Epithelial cell of prostate (primary cell): ENCODE results near the gene MARK4.
"Not testable (repeated sequence)": the region's sequence is repeated elsewhere in the genome, so short reads cannot be mapped to it uniquely, and the experiment has no call there.

Experiments used
- DNase-seq: peaks from one replicate; pipeline ENCODE4 v3.0.0-alpha.2; 2011; ENCODE audit warnings: low read depth, low spot score
- H3K27ac ChIP-seq: fragments of 450-650 bp; 2 replicates; pipeline ENCODE4 v1.5.1; 2017; ENCODE audit warnings: mild to moderate bottlenecking

The MARK4 gene

DNA sequence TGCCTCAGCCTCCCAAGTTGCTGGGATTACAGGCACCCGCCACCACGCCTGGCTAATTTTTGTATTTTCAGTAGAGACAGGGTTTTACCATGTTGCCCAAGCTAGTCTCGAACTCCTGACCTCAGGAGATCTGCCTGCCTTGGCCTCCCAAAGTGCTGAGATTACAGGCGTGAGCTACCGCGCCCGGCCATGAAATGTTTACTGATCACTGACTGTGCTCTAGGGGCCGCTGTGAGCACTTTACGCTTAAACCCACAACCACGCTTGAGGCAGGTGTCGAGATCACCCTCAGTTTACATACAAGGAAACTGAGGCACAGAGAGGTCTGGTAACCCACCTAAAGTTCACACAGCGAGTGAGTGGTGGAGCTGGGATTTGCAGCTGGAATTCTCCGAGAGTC lies 18.9 kb downstream of the MARK4 start:
- not testable (repeated sequence) for H3K27ac ChIP-seq, DNase-seq

DNA sequence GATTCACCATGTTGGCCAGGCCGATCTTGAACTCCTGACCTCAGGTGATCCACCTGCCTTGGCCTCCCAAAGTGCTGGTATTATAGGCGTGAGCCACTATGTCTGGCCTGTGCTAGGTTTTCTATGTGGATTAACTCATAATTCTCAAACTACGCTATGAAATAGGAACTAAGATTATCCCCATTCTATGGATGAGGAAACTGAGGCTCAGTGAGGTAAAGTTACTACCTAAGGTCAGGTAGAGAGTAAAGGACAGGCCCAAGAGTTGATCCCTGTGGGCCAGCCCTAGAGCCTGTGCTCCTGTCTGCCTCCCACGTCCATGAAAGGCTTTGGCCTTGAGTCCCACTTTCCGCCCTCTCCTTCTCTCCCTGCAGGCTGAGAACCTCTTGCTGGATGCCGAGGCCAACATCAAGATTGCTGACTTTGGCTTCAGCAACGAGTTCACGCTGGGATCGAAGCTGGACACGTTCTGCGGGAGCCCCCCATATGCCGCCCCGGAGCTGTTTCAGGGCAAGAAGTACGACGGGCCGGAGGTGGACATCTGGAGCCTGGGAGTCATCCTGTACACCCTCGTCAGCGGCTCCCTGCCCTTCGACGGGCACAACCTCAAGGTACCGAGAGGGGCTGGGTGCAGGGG lies 20.1 kb downstream of the MARK4 start:
- DNase-seq, result no peak
- no peak overlapping the region for H3K27ac ChIP-seq

DNA sequence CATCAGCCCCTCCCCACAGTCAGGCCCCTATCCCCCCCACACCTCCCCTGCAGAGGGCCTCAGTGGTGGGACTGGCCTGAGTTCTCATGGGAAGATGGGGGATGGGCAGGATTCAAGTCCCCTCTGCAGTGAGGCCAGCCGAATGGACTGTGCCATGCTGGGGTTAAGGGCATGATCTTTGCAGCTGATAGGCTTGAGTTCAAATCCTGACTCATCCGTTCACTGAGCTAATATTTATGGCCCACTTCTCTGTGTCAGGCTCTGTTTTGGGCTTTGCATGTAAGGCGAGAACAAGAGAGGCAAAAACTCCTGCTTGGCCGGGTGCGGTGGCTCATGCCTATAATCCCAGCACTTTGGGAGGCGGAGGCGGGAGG lies 20.7 kb downstream of the MARK4 start:
- DNase-seq, result no peak
- no peak overlapping the region for H3K27ac ChIP-seq

DNA sequence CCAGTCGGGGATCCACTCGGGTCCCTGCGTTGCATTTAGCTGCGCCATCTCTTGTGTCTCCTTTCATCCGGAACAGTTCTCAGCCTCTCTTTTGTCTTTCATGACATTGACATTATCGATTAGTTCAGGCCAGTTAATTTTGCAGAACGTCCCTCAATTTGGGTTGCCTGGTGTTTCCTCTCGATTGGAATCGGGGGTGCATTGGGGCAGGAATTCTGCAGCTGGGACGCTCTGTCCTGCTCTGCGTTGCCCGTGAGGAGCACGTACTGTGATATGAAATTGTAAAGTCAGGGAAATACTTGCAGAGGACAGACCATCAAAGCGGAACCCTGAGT lies 22.4 kb downstream of the MARK4 start:
- no peak overlapping the region for H3K27ac ChIP-seq
- no peak for DNase-seq

DNA sequence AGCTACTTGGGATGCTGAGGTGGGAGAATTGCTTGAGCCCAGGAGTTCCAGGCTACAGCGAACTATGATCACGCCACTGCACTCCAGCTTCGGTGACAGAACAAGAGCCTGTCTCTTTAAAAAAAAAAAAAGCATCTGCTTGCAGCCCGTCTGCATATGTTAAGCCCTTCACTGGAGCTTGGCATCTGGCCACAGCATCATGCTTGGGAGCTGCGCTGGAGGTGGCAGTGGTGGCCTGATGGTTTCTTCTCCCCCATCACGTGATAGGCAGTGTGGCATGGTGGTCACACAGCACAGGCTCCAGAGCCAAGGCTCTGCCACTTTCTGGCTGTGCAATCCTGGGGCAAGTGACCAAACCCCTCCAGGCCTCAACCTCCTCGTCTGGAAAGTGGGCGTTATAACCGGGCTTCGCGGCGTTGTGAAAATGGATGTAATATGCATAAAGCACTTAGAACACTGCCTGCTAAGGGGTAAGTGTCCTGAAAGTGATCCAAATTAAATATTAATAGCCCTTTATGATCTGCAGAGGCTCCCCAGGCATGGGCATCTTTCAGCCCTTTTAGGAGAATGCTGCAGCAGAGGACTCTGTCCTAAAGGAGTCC lies 24.4 kb downstream of the MARK4 start:
- no peak overlapping the region for H3K27ac ChIP-seq
- DNase-seq, result no peak

DNA sequence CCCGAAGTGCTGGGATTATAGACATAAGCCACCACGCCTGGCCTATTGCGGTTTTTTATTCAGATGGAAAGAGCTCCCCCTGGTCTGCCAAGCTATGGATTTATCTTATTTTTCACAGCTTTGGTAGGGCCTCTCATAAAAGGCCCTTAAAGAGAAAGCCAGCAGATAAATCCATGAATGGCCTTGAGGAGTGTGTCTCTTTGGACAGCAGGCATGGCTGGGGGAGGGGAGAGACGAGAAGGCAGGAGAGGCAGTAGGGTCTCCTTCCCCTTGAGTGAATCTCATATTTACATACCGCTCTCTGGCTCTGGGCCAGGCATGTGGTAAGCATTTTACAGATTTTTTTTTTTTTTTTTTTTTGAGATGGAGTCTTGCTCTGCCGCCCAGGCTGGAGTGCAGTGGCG lies 25.2 kb downstream of the MARK4 start:
- no peak for DNase-seq
- no peak overlapping the region for H3K27ac ChIP-seq

DNA sequence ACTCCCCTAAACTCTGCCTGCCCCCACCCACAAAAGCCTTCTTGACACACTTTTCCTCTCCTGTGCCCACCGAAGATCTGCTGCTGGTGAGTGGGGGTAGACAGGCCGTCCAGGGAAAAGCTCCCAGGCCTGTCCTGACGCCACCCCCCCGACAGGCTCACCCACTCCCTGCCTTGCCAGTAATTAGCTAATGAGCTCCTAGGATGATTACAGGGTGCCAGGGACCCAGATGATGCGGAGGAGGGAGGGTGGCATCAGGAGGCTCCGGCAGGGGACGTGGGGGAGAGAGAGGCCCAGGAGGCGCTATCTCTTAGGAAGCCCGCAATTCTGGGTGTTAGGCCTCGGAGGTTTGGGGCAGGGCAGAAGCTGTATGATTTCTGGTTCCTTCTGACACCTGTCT lies 27.0 kb downstream of the MARK4 start:
- no peak for DNase-seq
- no peak overlapping the region for H3K27ac ChIP-seq

DNA sequence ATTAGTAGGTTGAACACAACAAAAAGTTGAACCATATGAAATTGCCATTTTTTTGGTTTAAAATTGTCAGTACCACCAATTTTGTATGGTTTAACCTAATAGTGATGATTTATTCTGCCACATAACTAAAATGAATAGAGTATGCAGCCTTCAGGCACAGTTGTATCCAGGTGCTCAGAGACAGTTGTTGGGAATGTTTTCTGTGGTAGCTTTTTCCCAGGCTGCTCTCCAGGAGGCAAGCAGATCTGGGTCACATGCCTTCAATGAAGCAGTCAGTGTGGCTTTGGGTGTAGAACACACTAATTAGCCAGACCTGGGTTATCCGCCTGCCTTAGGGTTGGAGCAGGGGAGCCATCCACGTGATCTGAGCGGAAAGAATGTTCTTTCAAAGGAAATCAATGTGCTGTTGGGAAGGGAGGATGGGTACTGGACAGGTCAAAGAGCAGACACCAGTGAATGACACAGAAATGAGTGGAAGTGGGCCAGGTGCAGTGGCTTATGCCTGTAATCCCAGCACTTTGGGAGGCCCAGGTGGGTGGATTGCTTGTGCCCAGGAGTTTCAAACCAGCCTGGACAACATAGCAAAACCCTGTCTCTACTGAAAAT lies 28.6 kb downstream of the MARK4 start:
- no peak for DNase-seq
- no peak overlapping the region for H3K27ac ChIP-seq

DNA sequence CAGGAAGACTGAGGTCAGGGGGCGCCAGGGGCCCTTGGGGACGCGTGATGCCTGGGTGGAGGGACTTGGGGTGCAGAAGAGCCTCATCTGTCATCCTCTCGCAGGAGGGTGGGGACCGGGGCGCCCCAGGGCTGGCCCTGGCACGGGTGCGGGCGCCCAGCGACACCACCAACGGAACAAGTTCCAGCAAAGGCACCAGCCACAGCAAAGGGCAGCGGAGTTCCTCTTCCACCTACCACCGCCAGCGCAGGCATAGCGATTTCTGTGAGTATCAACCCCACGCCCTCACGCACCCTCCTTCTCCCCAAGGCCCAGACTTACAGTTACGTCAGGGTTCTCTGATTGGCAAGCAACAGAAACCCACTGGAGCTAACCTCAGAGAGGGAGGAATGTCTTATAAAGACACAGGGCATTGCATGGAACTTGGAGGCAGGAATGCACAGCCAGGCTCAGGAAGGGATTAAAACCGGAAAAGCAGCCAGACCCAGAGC lies 29.4 kb downstream of the MARK4 start:
- no peak overlapping the region for H3K27ac ChIP-seq
- DNase-seq, result no peak

DNA sequence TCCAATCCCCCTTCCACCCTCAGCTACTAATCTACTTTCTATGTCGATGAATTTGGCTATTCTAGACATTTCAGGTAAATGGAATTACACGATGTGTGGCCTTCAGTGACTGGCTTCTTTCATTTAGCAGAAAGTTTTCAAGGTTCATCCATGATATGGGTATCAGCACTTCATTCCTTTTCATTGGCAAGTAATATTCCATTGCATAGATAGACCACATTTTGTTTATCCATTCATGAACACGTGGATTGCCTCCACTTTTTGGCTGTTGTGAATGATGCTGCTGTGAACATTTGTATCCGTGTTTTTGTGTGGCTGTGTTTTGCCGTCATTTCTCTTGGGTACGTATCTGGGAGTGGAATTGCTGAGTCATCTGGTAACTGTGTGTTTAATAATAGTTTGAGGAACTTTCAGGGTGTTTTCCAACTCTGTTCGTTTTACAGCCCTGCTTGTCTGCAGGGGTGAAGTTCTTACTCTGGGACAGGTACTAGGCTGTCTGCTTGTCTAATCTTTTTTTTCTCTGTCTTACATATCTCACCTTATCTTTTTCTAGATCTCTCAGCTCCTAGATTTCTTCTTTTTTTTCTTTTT lies 32.5 kb downstream of the MARK4 start:
- no peak overlapping the region for H3K27ac ChIP-seq
- no peak for DNase-seq

DNA sequence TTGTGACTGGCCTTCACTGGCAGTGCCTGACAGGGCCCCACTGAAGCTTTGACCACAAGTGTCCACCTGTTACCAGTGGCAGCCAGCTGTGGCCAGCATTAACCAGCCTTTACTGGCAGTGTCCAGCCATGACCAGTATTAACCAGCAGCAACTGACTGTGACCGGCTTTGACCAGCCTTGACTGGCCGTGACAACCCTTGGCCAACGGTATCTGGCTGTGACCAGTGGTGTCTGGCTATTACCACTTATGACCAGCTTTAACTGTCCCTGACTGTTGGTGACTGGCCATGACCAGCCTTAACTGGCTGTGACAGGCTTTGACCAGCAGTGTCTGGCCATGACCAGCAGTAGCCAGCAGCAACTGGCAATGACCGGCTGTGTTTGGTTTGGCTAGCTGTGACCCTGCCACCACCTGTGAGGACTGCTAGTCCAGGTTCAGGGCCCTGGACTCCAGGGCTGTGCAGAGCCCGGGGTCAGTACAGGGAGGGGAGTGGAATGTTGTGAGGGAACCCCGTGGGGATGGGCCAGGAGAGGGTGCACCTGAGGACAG lies 39.4 kb downstream of the MARK4 start:
- DNase-seq, result no peak
- H3K27ac ChIP-seq, result no peak overlapping the region

DNA sequence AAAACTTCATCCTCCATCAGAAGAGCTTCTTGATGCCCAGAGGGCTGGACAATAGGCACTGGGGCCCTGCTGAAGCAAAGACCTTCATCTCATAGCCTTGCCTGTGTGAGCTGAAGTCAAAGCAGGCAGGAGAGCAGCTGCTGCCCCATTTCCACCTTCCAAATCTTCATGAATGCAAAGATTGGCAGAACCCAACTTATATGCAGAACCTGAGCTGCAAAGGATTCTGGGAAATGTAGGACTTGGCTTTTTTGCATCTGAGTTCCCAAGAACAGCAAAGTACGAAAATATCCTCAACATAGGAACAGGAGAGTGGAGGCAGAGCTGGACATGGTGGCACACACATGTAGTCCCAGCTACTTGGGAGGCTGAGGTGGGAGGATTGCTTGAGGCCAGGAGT lies 40.8 kb downstream of the MARK4 start:
- H3K27ac ChIP-seq, result no peak overlapping the region

DNA sequence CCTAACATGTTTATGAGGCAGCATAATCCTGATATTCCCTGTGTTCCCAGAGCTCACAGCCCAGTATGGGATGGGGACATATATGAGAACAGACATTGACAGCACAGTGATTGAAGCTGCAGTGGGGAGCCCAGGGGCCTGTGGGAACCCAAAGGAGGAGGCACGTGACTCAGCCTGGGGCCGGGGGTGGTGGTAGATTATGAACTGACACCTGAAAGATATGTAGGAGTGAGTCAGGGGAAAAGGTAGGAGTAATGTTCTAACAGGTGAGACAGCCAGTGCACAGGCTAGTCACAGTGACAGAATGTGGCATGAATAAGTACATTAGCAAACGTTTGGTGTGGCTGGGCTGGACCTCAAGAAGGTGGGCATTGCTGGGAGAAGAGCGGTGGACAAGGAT lies 42.6 kb downstream of the MARK4 start:
- no peak for DNase-seq
- H3K27ac ChIP-seq, result no peak overlapping the region

More for the DNA sequence above, 40.8 kb downstream of the MARK4 start:
- no peak for DNase-seq

DNA sequence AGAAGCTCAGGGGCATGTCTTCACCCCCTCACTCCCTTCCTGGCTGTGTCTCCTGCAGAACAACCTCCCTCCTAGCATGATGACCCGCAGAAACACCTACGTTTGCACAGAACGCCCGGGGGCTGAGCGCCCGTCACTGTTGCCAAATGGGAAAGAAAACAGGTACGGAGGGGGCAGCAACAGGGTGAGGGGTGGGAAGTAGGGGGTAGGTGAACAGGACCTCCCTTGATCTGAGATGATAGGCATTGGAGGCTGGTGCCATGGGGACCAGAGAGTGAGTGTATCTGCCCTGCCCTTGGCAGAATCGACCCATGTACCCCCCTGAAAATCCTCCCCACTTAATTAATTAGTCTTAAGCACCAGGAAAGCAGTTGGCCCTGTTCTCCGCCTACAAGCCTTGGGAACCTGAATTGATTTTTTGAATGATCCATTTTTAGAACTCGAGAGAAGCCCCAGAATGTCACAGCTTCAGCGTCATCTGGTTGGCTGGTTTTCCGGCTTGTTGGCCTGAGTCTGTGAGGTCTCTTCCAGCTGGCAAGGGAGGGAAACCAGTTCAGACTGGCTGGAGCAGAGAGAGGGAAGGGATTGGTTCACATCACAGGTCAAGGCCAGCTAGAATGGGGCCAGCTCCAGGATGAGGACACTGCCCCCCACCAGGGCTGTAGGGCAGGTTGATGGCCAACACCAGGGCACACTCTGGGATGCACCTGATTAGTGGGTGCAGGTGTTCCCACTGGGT lies 43.4 kb downstream of the MARK4 start:
- no peak for DNase-seq
- H3K27ac ChIP-seq, result no peak overlapping the region

DNA sequence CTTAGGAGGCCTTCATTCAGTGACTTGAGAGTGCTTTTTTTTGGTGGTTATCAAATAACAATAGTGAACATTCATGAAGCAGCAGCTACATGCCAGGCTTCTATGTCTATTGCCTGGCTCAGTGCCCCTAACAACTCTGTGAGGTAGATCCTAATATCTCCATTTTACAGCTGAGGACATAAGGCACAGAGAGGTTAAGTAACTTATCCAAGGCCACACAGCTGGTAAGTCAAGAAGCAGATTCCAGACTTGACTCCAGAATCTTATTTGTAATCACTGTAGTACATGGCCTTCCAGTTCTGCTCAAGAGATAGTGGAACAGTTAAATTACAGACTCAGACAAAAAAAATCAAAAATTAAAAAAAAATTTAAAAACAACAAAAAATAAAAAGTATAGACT lies 44.8 kb downstream of the MARK4 start:
- no peak overlapping the region for H3K27ac ChIP-seq
- no peak for DNase-seq

DNA sequence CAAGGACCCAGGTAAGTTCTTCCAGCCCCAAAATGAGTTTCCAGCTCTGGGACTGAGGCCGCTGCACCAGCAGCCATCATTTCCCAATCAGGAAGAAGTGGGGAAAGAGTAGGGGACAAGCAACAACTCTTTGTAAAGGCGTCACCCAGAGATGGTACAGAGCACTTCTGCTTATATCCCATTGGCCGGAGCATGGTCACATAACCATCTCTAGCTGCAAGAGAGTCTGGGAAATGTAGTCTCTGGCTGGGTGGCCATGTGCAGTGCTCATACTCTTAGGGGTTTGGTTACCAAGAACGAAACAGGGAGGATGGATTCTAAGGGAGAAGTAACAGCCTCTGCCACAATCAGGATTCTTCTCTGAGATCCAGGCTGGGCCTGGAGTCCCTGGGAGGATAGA lies 45.3 kb downstream of the MARK4 start:
- no peak for DNase-seq
- no peak overlapping the region for H3K27ac ChIP-seq

DNA sequence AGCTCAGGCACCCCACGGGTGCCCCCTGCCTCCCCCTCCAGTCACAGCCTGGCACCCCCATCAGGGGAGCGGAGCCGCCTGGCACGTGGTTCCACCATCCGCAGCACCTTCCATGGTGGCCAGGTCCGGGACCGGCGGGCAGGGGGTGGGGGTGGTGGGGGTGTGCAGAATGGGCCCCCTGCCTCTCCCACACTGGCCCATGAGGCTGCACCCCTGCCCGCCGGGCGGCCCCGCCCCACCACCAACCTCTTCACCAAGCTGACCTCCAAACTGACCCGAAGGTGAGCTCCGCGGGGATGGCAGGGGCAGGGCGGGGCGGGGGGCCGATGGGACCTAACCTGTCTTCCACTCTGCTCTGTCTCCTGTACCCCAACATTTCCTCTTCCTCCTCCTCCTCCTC lies 46.6 kb downstream of the MARK4 start:
- H3K27ac ChIP-seq, result no peak overlapping the region
- DNase-seq, result no peak

DNA sequence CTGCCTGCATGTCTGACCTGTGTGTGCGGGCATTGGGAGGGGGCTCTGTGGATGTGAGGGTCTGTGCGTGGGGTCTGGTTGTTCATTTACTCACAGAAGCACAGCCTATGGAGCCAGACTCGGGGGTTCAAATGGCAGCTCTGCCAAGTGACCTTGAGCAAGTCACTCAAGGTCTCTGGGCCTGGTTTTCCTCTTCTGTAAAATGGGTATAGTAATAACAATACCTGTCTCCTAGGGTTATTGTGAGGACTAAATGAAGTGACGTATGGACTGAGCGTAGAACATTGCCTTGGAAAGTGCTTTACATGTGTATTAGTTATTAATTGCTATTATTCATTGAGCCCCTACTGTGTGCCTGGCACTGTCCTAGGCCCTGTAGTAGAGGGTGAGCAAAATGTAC lies 47.2 kb downstream of the MARK4 start:
- H3K27ac ChIP-seq, result no peak overlapping the region
- no peak for DNase-seq

DNA sequence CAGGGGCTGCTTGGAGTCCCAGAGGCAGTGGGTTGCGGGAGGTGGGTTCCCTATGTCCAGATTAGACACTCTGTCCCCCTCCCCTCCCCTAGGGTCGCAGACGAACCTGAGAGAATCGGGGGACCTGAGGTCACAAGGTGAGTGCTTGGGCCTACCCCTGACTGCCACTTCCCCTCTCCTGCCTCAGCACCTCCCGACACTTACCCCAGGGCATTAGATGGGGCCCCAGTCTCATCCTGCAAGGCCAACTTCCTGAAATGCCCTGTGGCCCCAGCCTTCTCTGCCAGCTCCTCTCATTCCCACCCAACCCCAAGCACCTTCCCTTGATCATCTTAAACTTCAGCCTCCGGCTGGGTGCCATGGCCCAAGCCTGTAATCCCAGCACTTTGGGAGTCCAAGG lies 48.6 kb downstream of the MARK4 start:
- DNase-seq, result no peak
- H3K27ac ChIP-seq, result no peak overlapping the region

DNA sequence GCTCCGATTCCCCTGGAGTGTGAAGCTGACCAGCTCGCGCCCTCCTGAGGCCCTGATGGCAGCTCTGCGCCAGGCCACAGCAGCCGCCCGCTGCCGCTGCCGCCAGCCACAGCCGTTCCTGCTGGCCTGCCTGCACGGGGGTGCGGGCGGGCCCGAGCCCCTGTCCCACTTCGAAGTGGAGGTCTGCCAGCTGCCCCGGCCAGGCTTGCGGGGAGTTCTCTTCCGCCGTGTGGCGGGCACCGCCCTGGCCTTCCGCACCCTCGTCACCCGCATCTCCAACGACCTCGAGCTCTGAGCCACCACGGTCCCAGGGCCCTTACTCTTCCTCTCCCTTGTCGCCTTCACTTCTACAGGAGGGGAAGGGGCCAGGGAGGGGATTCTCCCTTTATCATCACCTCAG lies 51.3 kb downstream of the MARK4 start:
- H3K27ac ChIP-seq, result no peak overlapping the region
- no peak for DNase-seq
